ENCODE results near the gene MINK1.

The MINK1 gene

GRCh38 chr17:4880857-4881256, 47.7 kb downstream of the MINK1 start:
- no peak for DNase-seq

GRCh38 chr17:4881761-4882555, 48.8 kb downstream of the MINK1 start:
- DNase-seq, result peak; percentile 53 to 64

- no peak for DNase-seq
These were observed 51.3 kb downstream of the MINK1 start for GRCh38 chr17:4884489-4884888.

- no peak for DNase-seq
These were observed 53.7 kb downstream of the MINK1 start for GRCh38 chr17:4886830-4887229.

GRCh38 chr17:4887581-4887980, 54.4 kb downstream of the MINK1 start:
- no peak for DNase-seq

GRCh38 chr17:4891411-4892410, 58.6 kb downstream of the MINK1 start:
- DNase-seq, result no peak

- no peak for DNase-seq
These were observed 59.5 kb downstream of the MINK1 start for GRCh38 chr17:4892499-4893221.

GRCh38 chr17:4893272-4893671, 60.1 kb downstream of the MINK1 start:
- no peak for DNase-seq

- DNase-seq, result no peak
These were observed 60.8 kb downstream of the MINK1 start for GRCh38 chr17:4893721-4894560.

- no peak for DNase-seq
These were observed 62.0 kb downstream of the MINK1 start for GRCh38 chr17:4895121-4895520.

GRCh38 chr17:4895657-4896331, 62.7 kb downstream of the MINK1 start:
- no peak for DNase-seq

GRCh38 chr17:4896332-4897197, 63.4 kb downstream of the MINK1 start:
- no peak for DNase-seq

- DNase-seq, result no peak
These were observed 64.1 kb downstream of the MINK1 start for GRCh38 chr17:4897198-4897687.

- no peak for DNase-seq
These were observed 64.6 kb downstream of the MINK1 start for GRCh38 chr17:4897785-4898184.

GRCh38 chr17:4898351-4898750, 65.2 kb downstream of the MINK1 start:
- DNase-seq, result no peak

GRCh38 chr17:4898927-4899326, 65.8 kb downstream of the MINK1 start:
- DNase-seq, result no peak

- peak; percentile 93 to 95 for DNase-seq
These were observed 66.4 kb downstream of the MINK1 start, which contains the start of gene C17orf107 for GRCh38 chr17:4899341-4900230. Gene C17orf107, plus strand, starts transcription at chr17:4899536. Its CDS starts 227 bp downstream, at chr17:4899763.

- peak in 1 of 2 donors; percentile 41 for DNase-seq
These were observed 67.3 kb downstream of the MINK1 start for GRCh38 chr17:4900231-4901107.
